HUDEP-2 (cell line): Measurements from ENCODE around the gene OR2A2.

Source experiments
- DNase-seq, 76 experiments: peaks; one replicate each; lab custom pipeline; 2025; ENCODE audit not compliant: unreplicated experiment in 76 of 76; lab: John Stamatoyannopoulos, UW

The OR2A2 gene

GRCh38 chr7:144137501-144137900, 28.1 kb downstream of the OR2A2 start:
- DNase-seq = no peak

GRCh38 chr7:144142187-144142586, 32.8 kb downstream of the OR2A2 start:
- DNase-seq = no peak

GRCh38 chr7:144144426-144144825, 35.0 kb downstream of the OR2A2 start:
- no peak for DNase-seq

- no peak for DNase-seq
These were observed 38.9 kb downstream of the OR2A2 start for GRCh38 chr7:144148224-144148827.

GRCh38 chr7:144158861-144159260, 49.5 kb downstream of the OR2A2 start:
- DNase-seq = no peak
